GM21825 (cell line): ENCODE data around the gene PRDM8.
"Not testable (repeated sequence)": the region's sequence is repeated elsewhere in the genome, so short reads cannot be mapped to it uniquely, and the experiment has no call there.

ENCODE experiments used
- ATAC-seq: cut with Tn5 transposase; IDR thresholded peaks from one replicate; pipeline ENCODE4 v1.9.1; 2021; ENCODE audit warnings: mild to moderate bottlenecking, moderate library complexity; ENCODE audit not compliant: unreplicated experiment

Gene PRDM8

DNA sequence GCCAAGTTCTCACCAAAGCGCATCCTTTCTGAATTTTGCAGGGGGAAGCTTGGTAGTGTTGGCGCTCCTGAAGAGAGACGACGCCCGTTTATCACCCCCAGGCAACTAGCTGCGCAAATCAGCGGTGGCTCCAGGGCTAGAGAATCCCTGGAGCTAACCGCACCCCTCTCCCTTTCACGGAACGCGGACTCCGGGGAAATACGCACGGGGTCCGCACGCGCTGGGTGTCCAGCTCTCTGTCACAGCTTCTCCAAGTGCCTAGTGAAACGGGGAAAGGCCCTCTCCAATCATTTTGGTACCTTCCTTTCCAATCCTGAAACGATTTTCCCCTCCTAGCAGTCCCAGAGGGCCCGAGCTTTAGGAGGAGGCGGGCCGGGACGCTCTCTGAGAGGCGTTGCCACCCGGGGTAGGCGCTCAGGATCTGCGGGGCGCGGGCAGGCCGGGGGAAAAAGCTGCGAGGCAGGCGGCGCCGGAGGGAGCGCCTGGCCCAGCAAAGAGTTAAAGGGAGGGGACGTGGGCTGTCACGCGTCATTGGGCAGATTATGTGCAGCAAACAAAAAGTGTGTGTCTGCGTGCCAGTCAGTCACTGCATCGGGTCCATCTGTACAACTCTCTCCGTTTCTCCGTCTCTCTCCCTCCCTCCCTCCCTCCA lies at the start of gene PRDM8:
TSS of gene PRDM8 (plus strand) at position 582 of the 652 bp plus-strand sequence. CDS start 2,578 bp downstream, outside the sequence.
- ATAC-seq, result no peak

DNA sequence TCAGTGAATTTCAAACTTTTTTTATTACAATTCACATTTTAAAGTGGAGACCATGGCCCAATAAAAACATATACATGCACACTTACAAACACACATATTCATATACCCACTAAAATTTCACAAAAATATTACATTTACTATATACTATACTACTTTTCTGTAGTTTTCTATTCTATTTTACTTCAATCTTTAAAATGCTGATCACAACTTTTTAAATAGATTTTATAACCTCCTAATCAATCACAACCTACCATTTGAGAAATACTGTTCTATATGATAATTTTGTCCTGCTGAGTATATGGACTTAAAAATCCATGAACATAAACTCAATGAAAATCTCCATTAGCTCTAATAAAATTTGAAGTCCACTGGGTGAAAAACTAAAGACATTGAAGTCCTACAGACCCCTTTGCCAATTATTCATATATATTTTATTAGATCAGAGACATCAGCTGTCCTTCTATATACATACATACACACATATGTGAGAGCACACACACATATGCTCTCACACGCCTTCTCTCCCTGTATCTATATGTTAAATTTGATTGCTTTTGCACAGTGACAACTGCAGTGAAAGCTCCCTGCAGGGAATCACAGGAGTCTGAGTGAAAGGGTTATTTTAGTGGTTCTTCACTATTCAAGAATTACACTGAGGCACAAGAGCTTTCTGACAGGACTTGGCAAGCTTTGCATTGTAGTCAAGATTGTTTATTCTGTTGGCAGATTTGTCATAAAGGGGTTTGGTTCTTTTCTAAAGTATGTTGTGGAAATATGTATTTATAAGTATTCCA lies 46.7 kb upstream of the PRDM8 start:
- ATAC-seq, result no peak

DNA sequence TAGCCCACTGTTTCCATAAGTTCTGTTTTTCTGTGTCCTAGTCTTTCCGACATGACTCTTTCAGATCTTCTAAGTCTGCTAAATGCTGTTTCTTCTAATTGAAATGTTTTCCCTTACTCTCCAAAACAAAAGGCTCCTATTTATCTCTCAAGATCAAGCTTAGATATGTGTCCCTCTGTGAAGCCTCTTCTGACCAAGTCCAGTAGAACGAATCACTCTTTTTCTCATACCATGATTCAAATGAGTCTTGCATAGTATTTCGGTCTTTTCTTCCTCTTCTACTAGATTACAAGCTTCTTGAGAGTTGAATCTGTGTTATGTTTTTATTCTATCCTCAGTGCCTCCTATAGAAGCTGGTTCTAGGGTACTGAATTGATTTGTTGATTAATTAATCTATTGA lies 45.3 kb upstream of the PRDM8 start:
- ATAC-seq, result no peak

DNA sequence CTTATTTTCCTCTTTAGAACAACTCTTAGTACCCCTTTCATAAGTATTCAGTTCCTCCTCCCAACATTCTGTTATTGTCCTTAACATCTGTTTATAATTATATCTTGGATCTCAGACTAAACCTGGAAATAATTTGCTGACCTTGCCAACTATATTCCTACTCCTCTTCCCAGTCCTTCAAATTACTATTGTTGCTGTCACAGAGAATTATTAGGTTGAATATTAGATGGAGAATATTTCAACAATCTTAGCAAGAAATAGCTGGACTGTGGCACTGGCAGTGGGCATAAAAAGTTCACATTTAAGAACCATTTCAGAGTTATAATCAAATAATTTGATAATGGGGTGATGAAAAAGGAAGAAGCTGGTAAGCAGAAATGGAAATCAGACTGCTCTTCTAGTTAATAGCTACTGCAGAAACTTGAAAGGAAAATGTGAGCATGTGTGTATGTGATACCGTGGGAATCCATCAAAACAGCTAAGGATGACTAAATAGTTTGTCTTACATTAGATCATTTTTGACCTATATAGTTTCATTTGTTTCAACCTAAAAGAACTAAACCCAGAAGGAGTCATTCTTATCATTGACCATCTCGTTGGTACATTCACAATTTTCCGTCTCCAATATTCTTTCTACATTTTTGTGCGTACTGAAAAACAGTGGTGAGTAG lies 43.3 kb upstream of the PRDM8 start:
- no peak for ATAC-seq

DNA sequence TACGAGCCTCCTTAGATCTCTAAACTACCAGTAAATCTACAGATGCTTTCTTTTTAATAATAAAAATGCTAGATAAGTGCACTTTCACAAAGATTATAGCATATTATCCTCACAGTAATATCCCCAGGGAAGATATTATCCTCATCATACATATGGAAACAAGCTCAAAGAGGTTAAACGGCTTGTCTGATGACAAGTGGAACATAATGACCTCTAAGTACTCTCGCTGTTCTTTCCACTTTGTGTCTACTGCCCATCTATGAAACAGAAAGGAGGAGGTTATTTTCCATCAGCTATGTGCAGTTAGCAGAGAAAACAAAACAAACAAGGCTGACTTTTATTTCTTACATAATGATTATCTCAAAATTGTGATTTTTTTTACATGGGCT lies 42.8 kb upstream of the PRDM8 start:
- no peak for ATAC-seq

DNA sequence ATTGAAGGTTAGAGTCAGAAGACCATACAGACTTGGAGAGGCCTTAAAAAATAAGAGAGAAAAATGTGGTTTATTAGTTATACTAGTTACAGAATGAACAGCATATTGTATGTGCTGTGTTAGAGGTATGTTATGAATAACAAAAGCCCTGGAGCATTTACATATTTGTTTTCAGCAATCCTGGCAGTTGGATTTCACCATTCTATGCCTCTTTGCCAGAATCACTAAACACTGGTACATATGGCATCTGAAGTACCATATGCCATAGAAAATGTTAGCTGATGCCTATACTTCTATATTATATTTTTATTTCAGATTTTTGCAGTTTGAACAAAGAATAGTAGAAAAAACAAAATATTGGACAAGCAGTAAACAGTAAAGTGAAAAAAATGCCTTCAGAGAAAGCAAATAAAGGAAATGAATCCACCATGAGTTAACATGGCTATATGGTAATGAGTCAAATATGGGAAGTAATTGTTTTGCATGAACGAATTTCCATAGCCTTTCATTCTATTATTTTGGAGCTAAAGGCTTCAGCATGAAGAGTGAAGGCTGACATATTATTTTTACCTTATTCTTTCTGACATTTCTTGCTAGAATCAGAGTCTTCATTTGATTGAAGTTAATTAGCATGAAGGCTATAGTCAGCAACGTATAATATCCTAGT lies 41.9 kb upstream of the PRDM8 start:
- no peak for ATAC-seq

DNA sequence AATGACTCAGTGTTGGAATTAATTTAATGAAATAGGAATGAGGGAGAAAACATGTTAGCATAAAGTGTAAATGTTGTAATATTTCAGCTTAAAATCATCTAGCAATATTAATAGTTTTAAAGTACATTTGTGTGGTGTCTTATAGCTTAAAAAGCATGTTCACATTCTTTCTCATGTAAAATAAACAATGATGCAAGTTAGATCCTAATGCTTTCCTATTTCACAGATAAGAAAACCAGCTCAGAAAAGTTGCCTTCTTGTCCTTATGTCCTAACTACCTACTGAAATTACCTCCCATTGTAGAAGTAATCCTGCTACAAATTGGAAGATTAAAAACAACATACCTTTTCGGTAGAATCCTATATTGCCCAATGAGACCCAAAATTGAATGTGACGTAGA lies 40.9 kb upstream of the PRDM8 start:
- no peak for ATAC-seq

DNA sequence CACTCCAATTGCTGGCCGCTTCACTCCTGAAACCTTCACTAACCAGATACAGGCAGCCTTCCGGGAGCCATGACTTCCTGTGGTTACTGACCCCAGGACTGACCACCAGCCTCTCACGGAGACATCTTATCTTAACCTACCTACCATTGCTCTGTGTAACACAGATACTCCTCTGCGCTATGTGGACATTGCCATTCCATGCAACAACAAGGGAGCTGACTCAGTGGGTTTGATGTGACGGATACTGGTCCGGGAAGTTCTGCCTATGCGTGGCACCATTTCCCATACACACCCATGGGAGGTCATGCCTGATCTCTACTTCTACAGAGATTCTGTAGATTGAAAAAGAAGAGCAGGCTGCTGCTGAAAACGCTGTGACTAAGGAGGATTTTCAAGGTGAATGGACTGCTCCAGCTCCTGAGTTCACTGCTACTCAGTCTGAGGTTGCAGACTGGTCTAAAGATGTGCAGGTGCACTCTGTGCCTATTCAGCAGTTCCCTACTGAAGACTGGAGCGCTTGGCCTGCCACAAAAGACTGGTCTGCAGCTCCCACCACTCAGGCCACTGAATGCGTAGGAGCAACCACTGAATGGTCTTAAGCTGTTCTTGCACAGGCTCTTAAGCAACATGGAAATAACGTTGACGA lies 35.8 kb upstream of the PRDM8 start:
- ATAC-seq, result no peak

DNA sequence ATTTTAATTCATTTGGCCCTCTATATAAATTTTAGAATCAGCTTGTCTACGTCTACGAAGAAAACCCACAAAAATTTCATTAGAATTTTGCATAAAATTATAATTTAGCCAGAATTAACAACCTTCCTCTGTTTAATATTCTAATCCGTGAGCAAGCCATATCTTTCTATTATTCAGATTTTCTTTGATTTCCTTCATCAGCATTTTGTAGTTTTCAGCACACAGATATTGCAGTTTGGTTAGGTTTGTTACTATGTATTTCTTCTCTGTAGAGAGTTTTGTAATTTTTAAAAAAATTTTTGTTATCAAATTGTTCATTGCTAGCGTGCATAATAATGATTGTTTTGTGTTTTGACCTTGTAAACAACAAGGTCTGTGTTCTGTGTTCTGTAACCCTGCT lies 34.9 kb upstream of the PRDM8 start:
- ATAC-seq, result no peak

DNA sequence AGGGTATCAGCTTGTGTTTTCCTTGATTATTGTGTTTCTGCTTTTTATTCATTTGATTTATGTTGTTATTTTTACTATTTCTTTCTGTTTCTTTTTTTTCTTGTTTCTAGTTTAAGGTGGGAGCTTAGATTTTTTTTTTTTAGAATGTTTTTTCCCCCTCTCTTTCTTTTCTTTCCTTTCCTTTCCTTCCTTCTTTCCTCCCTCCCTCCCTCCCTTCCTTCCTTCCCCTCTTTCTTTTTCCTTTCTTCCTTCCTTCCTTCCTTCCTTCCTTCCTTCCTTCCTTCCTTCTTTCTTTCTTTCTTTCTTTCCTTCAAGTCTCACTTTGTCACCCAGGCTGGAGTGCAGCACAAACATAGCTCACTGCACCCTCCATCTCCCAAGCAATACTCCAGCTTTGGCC lies 31.4 kb upstream of the PRDM8 start:
- ATAC-seq, result no peak

DNA sequence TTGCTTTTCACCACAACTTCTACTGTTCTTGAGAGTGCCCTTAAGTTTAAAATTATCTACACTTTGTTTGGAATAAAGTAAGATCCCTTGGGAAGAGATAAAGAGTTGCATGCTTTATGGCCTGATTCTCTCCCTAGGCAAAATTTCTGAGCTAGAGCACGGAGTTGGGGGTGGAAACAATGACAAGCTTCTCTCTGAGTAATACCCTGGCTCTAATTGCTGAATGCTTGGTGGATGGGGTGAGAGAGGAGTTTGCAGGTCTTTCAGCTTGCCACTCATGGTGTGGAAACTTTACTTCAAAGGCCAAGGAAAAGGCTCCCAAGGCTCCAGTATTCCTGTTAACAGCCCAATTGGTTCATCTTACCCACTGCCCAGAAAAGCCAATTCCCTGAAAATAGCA lies 26.1 kb upstream of the PRDM8 start:
- no peak for ATAC-seq

DNA sequence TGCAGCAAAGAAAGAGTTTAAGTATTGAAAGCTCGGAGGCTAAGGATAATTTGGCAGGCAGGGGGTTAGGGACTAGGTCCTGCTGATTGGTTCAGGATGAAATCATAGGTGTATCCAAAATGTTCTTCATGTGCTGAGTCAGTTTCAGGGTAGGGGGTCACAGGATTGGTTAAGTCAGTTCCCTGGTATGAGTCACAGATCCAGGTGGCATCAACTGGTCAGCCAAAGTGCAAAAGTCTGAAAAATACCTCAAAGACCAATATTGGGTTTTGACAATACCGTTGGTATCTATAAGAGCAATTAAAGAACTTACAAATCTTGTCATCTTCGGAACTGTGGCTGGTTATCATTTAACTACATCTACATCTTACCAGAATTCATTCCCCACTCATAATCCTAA lies 25.6 kb upstream of the PRDM8 start:
- ATAC-seq, result no peak

DNA sequence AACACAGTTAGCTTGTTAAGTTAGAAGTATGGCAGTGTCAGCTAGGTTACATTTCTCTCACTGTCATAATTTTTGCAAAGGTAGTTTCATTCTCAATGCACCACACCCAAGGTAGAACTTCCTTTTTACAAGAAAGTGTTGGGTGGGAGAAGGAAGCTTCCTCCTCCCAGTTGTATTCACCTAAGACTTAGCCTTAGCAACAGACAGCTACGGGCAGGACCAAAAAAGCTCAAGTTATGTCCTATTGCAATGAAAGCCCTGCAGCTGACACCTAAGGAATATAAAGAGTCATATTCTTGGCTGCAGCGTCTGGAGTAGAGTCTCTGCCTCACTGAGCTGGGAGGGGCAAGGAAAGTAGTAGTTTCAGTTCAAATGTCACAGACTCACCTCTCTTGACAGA lies 25.1 kb upstream of the PRDM8 start:
- ATAC-seq, result peak; percentile 41

DNA sequence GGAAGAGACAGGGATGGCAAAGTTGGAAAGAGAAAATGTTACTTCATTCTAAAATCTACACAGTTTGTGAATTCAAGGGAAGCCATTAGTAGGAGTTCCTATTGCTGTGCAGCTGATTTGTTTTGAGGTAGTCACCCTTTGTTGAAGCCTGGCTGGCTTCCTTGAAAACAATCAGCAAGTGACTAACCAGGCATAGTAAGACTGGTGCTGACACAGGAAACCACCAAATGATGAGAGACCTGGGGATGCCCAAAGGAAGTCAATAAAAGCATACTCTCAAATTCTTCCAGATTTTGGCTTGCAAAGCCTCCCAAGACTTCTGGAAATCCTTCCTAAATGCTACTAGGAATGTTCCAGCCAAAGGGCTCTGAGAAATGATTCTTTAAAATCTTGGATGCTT lies 23.9 kb upstream of the PRDM8 start:
- ATAC-seq, result peak; percentile 97

DNA sequence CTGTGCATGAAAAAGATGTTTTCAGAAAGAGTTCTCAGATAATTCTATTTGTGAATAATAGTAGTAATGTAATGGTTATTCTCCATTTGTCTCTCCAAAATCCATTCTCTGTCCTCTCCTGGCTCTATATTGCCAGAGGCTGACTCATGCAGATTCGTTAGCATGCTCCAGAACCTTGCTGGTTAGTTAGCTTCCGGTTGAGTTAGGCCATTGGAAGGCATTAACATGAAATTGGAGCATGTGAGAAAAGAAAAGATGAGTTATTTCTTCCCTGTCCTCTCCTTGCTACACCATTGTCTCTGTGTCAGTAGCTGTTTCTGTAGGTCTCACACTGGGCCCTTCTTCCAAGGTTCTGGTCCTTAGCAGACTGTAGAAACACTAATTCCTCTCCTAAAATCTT lies 23.5 kb upstream of the PRDM8 start:
- ATAC-seq, result no peak

DNA sequence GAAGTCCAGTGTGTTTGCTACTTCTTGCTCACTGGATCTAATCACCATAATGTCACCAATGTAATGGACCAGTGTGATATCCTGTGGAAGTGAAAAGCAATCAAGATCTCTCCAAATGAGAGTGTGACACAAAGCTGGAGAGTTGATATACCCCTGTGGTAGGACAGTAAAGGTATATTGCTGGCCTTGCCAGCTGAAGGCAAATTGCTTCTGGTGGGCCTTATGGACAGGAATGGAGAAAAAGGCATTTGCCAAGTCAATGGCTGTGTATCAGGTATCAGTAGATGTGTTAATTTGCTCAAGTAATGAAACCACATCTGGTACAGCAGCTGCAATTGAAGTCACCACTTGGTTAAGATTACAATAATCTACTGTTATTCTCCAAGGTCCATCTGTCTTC lies 19.5 kb upstream of the PRDM8 start:
- ATAC-seq, result not testable (repeated sequence)

DNA sequence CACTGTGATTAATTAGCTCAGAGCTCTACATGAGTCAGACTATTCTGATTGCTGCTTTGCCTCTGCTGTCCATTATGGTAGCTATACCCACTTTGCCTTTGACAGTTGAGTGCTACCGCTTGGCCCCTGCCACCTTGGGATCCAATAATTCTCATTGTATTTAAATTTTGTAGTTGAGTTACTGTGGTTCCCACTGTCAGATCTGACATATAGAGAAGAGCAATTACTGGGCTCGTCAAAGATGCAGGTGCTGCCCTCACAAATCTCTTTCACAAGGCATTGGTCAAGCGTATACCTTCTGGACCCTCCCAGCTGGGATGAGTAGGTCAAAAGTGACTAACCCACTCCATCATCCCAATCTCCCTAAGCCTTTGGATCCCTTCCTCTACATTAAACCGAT lies 18.3 kb upstream of the PRDM8 start:
- ATAC-seq, result no peak

DNA sequence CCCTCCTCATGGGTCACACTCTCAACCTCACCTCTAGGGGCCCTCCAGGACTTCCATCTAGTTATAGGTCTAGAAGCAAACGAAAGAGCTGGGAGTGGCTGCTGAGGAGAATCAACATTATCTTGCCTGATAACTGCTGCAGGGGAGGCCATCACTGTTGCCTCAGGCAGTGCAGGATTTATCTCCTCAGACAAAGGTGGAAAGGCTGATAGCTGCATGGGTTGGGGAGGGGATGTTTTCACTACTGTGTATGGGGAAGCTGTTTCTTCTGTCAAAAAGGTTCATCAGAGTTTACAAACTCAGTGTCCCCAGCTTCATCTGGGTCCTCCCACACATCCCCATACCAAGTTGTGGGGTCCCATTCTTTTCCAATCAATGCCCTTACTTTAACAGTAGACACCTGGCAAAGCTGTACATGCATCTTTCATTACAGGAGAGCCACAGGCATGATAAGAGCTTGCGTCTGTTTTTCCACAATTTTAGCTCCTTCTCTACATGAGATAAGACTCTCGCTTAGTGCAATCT lies 17.6 kb upstream of the PRDM8 start:
- no peak for ATAC-seq

DNA sequence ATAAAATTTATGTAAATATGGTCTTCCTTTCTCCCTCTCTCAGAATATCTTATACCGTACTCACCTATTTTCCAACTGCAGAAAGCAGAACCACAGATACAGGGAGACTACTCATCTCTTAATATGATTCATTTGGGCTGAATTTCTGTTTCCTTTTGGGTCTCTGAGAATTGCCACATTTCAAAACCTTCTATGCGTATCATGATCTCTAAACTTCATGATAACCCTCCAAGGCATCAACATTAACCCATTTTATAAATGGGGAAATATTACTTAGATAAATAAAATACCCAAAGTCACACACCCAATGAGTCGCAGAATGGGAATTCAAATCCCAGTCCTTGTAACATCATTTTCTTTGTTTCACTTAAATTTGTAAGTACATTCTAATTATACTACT lies 16.6 kb upstream of the PRDM8 start:
- ATAC-seq, result no peak

DNA sequence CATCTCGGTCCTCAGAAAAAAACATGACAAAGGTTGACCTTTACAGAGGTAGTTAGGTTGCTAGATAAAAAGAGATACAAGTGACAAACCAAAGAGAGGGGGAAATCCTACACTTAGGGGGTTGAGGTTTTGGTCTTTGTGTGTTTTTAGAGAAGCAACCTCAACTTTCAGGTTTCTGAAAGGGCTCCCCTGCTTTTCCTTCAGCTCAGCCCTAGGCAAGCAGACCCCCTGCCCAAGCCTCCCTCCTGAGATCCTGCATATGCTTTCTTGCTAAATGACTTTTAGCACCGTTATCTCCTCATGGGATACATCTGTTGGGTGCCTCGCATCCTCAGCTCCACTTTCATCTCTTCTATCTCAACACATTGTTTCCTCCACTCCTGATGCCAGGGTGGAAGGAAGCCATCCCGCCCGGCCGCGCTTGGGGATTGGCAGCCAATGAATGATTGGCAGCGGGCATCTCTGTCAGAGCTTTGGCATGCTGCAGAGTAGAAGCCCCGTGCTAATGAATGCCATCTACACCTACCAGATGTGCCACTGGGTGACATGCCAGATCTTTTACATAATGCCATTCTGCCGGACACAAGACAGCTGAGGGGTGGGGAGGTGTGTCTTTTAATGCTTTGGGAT lies 15.0 kb upstream of the PRDM8 start:
- ATAC-seq, result no peak
